Iris pigment epithelial cell (primary cell): ENCODE measurements around the gene LRCOL1.
"Not testable (repeated sequence)": the region's sequence is repeated elsewhere in the genome, so short reads cannot be mapped to it uniquely, and the experiment has no call there.

Source experiments
- DNase-seq: peaks from one replicate; pipeline ENCODE4 v3.0.0-alpha.2; 2011; ENCODE audit warnings: low read depth

The LRCOL1 gene

DNA sequence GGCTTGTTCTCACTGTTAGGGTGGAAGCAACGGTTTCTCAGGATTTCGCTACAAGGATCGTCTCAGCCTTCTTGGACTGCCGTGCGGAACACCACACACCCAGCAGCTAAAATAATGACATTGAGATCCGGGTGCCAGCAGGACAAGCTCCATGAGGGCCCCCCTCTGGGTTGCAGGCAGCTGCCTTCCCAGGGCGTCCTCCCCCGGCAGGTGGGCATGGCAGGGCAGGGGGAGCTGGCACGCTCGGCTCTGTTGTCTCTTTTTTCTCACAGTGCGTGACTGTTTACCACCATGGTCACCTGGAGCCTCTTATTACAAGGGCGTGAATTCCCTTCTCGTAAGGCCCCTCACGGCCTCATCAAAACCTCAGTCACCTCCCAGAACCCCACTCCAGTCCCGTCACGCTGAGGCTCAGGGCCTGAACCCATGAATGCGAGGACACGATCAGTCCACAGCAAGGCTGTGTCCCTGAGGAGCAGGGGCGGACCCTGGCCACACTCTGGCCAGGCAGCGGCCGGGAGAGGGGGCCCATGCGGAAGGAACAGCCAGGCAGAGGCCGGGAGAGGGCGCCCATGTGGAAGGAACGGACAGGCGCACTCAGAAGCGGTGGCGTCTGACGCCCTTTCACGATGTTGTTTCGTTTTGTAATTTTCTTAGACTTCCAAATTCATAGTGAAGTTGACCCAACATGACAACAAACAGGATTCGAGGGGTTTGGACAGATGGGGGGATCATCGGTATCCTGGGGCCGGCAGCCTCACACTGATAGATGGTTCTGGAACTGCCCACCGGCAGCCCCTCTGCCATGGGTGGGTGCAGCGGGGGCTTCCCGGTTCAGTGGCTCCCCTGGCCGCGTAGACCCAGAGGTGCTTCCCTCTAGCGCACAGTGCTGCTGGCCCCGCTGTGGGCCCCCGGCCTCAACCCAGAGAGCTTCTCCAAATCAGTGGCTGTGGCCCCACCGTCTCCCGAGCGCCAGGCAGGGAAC lies 10.0 kb downstream of the LRCOL1 start:
- peak; percentile 73 for DNase-seq

DNA sequence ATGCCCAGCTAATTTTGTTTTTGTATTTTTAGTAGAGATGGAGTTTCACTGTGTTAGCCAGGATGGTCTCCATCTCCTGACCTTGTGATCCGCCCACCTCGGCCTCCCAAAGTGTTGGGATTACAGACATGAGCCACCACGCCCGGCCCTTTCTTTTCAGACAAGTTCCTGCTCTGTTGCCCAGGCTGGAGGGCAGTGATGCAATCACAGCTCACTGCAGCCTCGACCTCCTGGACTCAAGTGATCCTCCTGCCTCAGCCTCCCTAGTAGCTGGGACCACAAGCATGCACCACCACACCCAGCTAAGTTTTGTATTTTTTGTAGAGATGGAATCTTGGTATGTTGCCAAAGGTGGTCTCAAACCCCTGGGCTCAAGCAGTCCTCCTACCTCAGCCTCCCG lies 10.9 kb downstream of the LRCOL1 start:
- DNase-seq: not testable (repeated sequence)

DNA sequence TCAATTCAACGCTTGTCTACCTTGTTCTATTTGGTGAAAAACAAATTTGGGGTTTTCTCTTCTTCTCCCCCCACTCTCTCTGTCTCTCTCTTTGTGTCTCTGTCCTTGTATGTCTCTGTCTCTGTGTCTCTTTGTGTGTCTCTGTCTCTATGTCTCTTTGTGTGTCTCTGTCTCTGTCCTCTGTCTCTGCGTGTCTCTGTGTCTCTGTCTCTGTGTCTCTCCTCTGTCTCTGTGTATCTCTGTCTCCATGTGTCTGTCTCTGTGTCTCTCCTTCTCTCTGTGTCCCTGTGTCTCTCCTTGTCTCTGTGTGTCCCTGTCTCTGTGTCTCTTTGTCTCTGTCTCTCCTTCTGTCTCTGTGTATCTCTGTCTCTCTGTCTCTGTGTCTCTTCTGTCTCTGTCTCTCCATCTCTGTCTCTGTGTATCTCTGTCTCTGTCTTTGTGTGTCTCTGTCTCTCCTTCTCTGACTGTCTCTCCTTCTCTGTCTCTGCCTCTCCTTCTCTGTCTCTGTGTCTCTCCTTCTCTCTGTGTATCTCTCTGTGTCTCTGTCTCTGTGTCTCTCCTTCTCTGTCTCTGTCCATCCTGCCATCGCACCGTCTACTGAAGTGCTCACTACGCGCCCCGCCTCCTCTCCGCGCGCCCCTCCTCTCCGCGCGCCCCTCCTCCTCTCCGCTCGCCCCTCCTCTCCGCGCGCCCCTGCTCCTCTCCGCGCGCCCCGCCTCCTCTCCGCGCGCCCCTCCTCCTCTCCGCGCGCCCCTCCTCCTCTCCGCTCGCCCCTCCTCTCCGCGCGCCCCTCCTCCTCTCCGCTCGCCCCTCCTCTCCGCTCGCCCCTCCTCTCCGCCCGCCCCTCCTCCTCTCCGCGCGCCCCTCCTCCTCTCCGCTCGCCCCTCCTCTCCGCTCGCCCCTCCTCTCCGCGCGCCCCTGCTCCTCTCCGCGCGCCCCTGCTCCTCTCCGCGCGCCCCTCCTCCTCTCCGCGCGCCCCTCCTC lies 12.8 kb downstream of the LRCOL1 start:
- peak; percentile 74 for DNase-seq

DNA sequence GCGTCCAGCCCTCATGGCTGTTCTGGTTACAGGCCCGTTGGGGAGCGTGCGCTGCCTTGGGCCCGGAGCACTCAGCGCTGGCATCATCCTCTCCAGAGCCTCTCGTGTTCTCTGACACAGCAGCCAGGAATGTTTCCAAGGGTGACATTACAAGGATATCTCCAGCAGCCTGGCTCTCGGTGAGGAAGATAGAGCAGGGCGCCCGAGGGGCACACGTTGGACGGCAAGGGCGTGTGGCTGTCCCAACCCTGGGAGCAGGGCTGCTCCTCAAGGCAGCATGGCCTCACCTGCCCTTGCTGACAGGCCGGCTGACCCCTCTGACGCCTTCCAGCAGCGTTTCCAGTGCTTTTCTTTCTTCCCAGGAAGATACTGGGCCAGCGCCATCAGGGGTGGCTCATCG lies 14.4 kb downstream of the LRCOL1 start:
- DNase-seq: peak; percentile 31

DNA sequence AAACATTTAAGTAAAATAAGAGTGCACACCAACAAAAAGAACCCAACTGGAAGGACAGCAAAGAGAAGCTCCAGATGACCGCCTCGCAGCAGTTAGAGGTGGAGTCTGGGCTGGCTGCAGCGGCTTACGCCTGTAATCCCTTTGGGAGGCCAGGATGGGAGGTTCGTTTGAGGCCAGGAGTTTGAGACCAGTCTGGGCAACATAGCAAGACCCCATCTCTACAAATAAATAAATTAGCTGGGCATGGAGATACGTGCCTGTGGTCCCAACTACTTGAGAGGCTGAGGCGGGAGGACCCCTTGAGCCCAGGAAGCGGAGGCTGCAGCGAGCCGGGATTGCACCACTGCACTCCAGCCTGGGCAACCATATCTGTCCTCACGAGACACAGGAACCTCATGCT lies 15.2 kb downstream of the LRCOL1 start:
- no peak for DNase-seq

DNA sequence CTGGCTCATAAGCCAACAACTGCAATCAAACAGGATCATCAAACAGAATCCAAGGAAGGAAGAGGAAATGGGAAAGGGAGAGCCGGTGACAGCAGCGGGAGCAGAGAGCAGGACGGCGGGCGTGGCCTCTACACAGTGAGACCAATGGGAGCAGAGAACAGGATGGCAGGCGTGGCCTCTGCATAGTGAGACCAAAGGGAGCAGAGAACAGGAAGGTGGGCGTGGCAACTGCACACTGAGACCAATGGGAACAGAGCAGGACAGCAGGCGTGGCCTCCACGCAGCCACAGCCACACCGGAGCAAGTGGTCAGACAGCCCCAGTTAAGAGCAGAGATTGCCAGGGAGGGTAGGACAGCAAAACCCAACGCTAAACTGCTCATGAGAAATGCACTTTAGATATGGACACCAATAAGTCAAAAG lies 16.4 kb downstream of the LRCOL1 start:
- peak; percentile 97 for DNase-seq

DNA sequence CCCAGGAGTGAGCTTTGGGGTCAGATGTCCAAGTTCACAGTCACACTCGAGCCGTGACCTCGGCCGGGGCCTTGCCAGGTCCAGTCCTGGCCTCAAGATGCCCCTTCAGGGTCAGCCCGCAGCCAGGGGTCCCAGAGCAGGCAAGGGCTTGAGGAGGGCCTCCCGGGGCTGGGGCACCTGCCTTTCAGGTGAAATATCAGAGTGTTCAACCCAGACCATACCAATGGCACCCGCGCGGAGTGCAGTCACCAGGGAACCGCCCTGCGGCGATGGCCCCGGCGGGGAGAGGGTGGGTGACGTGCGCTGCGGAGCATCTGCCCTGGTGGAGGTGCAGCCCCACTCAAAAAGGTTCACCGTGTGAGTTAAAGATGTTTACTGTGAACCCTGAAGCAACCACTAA lies 16.9 kb downstream of the LRCOL1 start:
- DNase-seq: no peak

DNA sequence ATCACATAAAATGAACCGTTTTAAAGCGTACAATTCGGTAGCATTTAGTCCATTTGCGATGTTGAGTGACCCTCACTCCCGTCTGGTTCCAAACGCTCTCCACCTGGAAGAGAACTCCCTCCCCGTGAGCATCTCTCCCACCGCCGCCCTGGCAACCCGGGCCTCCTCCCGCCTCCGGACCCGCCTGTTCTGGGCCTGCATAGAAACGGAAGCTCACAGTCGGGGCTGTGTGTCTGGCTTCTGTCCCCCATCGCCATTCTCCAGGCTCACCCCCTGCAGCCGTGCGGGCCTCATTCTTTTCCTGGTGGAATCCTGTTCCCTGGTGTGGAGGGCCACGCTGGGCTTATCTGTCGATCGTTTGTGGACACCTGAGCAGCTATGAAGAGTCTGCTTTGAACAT lies 17.3 kb downstream of the LRCOL1 start:
- no peak for DNase-seq

DNA sequence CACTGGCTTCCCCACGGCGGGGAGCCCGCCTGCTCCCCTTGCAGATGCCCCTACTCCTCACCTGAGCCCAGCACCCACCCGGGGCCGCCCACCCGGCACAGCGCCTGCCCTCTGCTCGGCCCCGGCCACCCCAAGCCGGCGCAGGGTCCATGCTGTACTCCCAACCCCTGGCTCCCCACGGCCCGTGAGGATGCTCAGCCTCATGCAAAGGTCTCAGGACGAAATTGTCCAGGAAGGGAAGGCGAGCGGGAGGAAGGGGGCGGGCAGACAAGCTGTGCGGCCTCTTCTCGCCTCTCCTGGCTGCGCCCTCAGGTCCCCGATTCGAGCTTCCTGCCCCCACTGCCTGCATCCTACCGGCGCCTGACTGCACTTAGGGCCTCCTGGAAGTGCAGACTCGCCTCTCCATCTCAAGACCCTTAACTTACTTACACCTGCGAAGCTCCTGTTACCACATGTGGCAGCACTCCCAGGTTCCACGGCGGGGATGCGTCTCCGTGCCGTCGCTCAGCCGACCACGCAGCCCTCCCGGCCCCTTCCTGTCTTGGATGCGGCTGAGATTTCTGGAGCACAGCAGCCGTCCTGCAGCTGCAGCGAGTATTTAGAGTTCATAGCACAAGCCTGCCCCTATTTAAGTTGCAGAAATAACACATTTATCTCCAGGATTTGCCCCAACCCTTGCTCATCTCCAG lies 18.0 kb downstream of the LRCOL1 start:
- DNase-seq: no peak

DNA sequence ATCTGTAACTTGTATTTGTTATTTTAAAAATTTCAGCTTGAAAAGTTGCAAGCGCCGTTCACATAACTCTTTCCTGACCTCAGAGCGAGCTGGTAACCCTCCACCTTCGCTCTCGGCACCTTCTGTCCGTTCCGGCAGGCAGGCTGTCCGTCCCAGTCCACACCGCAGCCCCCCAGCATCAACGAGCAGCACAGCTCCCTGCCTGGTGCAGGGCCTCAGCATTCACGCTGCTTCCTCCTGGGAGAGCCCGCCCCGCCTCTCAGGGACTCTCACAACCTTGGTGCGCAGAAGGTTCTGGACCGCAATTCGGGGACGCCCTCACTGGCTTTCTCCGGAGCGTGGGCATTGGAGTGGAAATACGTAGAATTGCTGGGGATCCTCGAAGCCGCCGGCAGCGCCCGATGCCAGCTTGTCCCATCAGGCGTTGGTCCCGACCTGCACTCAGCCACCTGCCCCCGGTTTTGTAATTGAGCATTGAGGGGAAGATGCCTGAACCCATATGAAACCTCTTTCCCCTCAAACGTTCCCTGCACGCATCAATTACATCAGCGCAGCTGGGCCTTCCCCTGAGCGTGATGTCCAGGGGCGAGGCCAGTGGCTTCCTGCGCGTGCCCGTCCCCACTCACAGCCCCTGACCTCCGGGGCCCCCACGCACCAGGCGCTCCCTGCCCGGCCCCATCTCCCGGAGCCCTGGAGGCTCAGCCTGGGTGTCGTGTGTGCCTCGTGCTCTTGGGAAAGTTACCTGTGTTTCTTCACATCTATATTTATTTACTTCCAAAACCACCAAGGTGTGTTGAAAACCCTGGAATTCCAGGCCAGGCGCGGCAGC lies 19.1 kb downstream of the LRCOL1 start:
- no peak for DNase-seq

DNA sequence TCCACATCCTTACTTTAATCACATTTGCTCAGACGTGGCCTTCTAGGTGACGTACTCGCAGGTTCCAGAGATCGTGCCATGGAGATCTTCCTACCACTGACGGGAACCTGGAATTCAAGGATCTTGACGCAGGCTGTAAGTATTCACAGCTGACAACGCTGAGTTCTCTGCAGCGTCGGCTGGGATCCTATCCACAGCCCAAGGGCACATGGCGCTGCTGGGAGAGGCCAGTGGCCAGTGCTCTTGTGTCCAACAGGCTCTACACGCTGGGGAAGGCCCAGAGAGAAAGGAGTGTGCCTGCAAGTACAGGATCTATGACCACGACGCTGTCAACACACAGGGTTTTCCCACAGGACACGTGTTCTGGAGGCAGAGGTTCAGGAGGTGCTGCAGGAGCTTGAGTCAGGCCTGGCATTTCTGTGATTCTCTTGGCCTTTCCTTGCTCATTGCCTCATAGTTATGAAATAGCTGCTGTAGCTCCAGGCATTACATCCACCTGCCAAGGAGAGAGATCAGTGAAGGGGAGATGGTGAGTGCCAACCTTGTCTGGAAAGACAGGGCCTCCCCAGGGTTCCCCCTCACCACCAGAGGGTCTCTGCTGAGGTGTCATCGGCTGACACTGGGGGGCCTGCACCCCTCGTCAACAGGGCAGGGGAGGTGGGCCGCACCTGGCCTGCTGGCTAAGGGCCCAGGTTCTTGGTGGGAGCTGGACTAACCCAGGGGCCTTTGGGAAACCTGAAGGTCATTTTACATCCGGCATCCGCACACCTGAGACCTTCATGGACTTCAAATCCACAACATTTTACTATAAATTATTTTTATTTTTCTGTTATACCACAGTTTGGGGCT lies 21.3 kb downstream of the LRCOL1 start:
- DNase-seq: peak; percentile 11

DNA sequence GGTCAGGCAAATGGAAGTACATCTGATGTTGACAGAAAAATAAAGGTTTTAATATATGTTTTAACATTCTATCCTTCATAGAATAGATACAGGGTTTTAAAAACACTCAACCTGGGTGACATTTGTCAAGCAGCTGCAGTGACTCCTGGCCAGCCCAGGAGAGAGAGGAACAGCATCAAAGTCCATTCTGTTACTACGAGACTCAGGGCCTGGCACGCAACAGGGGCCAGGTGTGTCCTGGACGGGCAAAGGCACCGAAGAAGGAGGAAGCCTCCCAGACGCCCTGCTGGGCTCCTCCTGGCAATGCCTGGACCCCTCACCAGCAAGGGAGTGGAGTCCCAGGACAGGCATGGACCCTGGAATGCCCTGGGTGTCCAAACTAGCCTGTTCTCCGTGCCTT lies 22.1 kb downstream of the LRCOL1 start:
- DNase-seq: no peak

DNA sequence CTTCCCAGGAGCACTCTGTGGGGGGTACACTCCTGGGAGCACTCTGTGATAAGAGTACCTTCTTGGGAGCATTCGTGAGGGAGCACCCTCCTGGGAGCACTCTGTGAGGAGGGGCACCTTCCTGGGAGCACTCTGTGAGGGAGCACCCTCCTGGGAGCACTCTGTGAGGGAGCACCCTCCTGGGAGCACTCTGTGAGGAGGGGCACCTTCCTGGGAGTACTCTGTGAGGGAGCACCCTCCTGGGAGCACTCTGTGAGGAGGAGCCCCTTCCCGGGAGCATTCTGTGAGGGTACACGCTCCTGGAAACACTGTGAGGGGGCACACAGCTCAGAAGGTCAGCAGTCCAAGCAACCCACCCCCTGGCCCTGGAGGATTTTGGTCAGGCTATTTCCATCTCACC lies 22.6 kb downstream of the LRCOL1 start:
- DNase-seq: no peak

DNA sequence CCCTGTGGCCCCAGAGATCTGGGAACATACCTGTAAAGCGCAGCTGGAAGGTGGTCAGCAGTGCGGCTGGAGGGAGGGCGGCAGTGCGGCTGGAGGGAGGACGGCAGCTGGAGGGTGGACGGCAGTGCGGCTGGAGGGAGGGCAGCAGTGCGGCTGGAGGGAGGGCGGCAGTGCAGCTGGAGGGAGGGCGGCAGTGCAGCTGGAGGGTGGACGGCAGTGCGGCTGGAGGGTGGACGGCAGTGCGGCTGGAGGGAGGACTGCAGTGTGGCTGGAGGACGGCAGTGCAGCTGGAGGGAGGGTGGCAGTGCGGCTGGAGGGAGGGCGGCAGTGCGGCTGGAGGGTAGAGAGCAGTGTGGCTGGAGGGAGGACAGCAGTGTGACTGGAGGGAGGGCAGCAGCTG lies 23.5 kb downstream of the LRCOL1 start:
- DNase-seq: no peak

DNA sequence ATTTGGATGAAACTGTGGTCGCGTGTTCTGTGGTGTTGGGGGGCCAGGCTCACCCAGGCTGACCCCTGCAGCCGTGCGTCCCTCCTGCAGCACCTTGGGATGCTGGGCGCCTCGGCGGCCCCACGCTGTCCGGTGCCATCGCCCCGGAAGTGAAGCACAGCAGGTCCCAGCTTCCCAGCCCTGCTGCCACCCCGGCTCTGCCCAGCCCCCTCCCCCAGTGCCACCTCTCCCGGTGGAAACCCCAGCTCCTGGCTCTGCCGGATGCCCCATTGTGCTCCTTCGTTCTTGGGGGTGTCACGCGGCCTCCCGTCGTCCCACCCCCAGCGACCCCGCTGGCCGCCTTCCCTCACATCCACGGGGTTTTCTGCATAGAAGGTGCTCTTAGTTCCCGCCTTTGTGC lies 25.2 kb downstream of the LRCOL1 start:
- no peak for DNase-seq

DNA sequence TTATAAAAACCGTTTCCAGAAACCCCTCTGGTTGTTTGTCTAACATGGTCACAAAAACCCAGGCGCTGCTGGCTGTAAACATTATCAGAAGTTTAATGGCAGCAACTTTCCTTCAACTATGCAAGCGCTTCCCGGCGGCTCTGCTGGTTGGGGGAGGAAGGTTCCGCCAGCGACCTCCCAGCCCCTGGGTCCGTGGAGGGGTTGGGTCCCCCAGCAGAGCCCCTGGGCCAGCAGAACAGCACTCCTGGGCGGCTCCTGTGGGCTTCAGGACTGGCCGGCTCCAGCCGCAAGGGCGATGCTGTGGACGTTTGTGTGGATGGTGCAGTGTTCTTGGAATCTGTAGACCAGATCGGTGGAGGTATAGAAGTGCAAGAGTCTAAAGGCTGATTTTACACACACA lies 26.0 kb downstream of the LRCOL1 start:
- no peak for DNase-seq

DNA sequence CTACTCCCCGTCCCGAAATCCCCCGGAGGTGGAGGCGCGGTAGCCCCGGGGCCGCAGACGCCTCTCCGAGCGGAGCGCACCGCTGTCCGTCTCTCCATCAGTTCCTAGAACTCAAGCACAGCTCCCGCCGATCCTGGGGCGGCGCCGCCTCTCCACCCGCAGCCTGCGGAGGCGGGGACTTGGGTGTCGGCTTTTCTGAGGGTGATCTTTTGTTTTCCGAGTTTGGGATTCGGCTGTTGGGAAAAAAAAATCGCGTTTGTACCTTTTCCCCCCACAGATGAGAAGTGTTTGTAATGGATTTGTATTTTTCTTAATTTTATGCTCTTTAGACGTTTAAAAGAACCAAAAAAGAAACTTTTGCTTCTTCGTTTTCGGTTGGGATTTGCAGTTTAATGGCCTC lies 26.6 kb downstream of the LRCOL1 start:
- DNase-seq: peak; percentile 32

DNA sequence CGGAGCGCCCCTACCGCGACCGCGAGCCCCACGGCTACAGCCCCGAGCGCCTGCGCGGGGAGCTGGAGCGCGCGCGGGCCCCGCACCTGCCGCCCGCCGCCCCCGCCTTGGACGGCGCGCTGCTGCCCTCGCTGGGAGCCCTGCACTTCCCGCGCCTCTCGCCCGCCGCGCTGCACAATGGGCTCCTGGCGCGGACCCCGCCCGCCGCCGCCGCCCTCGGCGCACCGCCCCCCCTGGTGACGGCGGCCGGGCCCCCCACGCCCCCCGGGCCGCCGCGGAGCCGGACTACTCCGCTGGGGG lies 27.0 kb downstream of the LRCOL1 start:
- no peak for DNase-seq

DNA sequence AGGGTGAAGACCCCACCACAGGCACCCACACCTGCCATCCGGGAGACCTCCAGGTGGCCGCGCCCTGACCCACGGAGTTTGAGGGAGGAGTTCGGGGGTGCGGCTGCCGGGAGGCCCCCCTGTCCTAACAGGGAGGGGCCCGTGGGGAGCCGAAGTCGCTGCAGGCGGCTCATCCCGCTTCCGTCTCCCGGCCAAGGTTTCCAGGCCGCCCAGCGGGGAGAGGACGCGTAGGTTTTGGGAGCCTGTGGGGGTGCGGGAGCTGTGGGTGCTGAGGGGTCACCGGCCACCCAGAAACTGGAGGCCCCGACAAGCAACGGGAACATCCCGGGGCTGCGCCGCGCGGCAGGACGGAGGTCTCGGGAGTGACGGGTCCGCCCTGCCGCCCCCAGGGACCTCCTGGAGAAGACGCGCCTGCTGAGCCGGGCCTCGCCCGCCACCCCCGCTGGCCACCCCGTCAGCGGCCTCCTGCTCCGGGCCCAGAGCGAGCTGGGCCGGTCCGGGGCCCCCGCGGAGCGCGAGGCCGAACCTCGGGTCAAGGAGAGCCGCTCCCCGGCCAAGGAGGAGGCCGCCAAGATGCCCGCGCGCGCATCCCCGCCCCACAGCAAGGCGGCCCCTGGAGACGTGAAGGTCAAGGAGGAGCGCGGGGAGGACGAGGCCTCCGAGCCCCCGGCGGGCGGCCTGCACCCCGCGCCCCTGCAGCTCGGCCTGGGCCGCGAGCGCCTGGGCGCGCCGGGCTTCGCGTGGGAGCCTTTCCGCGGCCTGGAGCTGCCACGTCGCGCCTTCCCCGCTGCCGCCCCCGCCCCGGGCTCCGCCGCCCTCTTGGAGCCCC lies 27.6 kb downstream of the LRCOL1 start:
- no peak for DNase-seq

DNA sequence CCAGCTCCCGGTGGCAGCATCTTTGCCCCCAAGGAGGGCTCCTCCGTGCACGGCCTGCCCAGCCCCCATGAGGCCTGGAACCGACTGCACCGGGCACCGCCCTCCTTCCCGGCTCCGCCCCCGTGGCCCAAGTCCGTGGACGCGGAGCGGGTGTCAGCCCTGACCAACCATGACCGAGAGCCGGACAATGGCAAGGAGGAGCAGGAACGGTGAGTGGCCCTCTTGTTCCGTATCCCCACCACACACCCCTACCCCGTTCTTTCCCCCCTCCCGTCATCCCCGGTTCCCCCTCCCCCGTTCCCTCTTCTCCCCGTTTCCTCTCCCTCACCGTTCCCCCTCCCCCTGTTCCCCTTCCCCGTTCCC lies 28.3 kb downstream of the LRCOL1 start:
- DNase-seq: peak; percentile 18
